ENCODE results near the gene TRMT44.
"Not testable (repeated sequence)": the region's sequence is repeated elsewhere in the genome, so short reads cannot be mapped to it uniquely, and the experiment has no call there.

Gene TRMT44

DNA sequence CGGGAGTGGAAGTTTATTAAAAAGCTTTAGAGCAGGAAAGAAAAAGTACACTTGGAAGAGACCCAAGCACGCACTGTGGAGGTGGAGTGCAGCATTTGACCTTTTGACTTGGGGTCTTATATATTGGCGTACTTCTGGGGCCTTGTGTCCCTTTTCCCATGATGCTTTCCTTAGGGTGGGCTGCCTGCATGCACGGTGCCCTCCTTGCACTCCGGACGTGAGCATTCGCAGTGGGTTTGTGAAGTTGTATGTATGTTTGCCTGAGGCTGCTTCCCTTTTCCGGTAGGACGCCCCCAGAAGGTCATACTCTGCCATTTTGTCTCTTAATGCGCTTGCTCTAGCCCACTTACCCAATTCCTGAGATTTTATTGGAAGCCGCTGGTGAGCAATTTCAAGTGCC, 39.6 kb downstream of the TRMT44 start:
- H3K4me3 ChIP-seq (ENCODE audit: low read depth, low read length) = no peak overlapping the region
- TF ChIP-seq, protein P1, sequence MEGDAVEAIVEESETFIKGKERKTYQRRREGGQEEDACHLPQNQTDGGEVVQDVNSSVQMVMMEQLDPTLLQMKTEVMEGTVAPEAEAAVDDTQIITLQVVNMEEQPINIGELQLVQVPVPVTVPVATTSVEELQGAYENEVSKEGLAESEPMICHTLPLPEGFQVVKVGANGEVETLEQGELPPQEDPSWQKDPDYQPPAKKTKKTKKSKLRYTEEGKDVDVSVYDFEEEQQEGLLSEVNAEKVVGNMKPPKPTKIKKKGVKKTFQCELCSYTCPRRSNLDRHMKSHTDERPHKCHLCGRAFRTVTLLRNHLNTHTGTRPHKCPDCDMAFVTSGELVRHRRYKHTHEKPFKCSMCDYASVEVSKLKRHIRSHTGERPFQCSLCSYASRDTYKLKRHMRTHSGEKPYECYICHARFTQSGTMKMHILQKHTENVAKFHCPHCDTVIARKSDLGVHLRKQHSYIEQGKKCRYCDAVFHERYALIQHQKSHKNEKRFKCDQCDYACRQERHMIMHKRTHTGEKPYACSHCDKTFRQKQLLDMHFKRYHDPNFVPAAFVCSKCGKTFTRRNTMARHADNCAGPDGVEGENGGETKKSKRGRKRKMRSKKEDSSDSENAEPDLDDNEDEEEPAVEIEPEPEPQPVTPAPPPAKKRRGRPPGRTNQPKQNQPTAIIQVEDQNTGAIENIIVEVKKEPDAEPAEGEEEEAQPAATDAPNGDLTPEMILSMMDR (IDR thresholded peaks at IDR 0.05; ENCODE audit: low read depth, low read length) = no peak

GRCh38 chr4:8486643-8487042, 46.1 kb downstream of the TRMT44 start:
- H3K4me3 ChIP-seq (ENCODE audit: low read depth, low read length) = not testable (repeated sequence)

- TF ChIP-seq, protein P1 (IDR thresholded peaks at IDR 0.05; ENCODE audit: low read depth, low read length) = no peak
- H3K4me3 ChIP-seq (ENCODE audit: low read depth, low read length) = no peak overlapping the region
These were observed 48.3 kb downstream of the TRMT44 start for GRCh38 chr4:8488791-8489369.

- H3K4me3 ChIP-seq (ENCODE audit: low read depth, low read length) = not testable (repeated sequence)
These were observed 50.9 kb downstream of the TRMT44 start for GRCh38 chr4:8491478-8491877.

- TF ChIP-seq, protein P1 (IDR thresholded peaks at IDR 0.05; ENCODE audit: low read depth, low read length) = no peak
These were observed 51.6 kb downstream of the TRMT44 start for GRCh38 chr4:8492174-8492573.

DNA sequence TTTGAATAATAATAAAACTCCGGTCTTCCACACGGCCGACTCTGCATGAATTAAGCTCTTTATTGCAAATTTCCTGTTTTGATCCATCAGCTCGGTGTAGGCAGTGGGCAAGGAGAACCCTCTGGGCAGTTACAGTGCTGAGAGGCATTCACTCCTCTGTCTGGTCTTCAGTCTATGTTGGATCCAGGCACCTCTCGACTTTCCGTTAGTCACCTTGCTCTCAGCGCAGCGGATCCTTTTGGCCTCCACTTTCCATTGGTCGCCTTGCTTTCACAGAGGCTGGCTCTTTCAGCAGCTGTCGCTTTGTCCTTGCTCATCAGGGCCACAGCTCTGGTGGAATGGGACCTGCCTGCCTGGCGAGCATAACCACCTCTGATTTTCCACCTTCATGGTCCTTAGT, 52.9 kb downstream of the TRMT44 start:
- no peak overlapping the region for H3K4me3 ChIP-seq (ENCODE audit: low read depth, low read length)
- TF ChIP-seq, protein P1 (IDR thresholded peaks at IDR 0.05; ENCODE audit: low read depth, low read length) = no peak

More at GRCh38 chr4:8492174-8492573, 51.6 kb downstream of the TRMT44 start:
- no peak overlapping the region for H3K4me3 ChIP-seq (ENCODE audit: low read depth, low read length)

DNA sequence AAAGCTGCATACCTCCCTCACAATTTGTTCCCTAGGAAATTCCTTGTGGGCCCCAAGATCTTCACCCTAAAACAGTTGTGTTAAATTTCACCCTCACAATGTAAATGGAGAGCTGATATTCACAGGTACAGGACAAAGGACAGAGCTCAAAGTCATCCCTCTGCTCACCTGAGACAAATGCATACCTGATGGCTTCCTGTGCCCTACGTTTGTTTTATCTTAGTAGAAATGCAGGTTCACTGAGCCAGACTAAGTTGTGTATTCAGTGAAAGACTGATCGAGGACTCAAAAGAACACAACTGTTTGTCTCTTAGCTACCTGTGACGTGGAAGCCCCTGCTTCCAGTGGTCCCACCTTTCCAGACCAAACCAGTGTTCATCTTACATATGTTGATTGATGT, 53.6 kb downstream of the TRMT44 start:
- H3K4me3 ChIP-seq (ENCODE audit: low read depth, low read length) = no peak overlapping the region
- TF ChIP-seq, protein P1 (IDR thresholded peaks at IDR 0.05; ENCODE audit: low read depth, low read length) = no peak

GRCh38 chr4:8494983-8495548, 54.5 kb downstream of the TRMT44 start:
- no peak overlapping the region for H3K4me3 ChIP-seq (ENCODE audit: low read depth, low read length)
- TF ChIP-seq, protein P1 (IDR thresholded peaks at IDR 0.05; ENCODE audit: low read depth, low read length) = no peak

Data from WI38 (cell line).